Panc1 (cell line): ENCODE data around the gene AIRE. TPM values are rescaled to one million over a fixed set of nuclear protein-coding genes. Genes with fewer than 3 reads are reported as not detected.

ENCODE experiments used
- ATAC-seq: fragments of 200-7000 bp; cut with Tn5 transposase; 2 replicates; pipeline ENCODE4 v1.9.1; 2020; ENCODE audit warnings: mild to moderate bottlenecking, moderate library complexity
- BruUV-seq: library from RNA; stranded (reverse); fragments of 400-500 nt; replicated peaks from 2 replicates; lab custom pipeline; 2021; lab: Mats Ljungman, UMichigan
- CTCF ChIA-PET: fragments of 300-600 bp; sonication (Branson Sonifier 250); formaldehyde crosslinking; loops from one replicate; lab custom pipeline; 2022; ENCODE audit warnings: antibody characterized with exemption; lab: Charles Lee
- POLR2A ChIA-PET: fragments of 300-600 bp; sonication (Branson Sonifier 250); formaldehyde crosslinking; loops from one replicate; lab custom pipeline; 2022; ENCODE audit warnings: antibody characterized with exemption; lab: Charles Lee
- DNase-seq: peaks from one replicate; pipeline ENCODE4 v3.0.0-alpha.2; 2010; ENCODE audit warnings: low read depth, low spot score
- H3K27ac ChIP-seq: 2 replicates; pipeline ENCODE4 v1.5.1; 2011; ENCODE audit warnings: mild to moderate bottlenecking, low read length, inconsistent platforms
- H3K27me3 ChIP-seq: fragments of 200-500 bp; sonication (Bioruptor generic); 2 replicates; pipeline ENCODE4 v1.6.0; 2014; ENCODE audit warnings: low read length, inconsistent platforms; ENCODE audit not compliant: control insufficient read depth, insufficient read depth
- H3K36me3 ChIP-seq: fragments of 200-500 bp; sonication (Bioruptor generic); 2 replicates; pipeline ENCODE4 v1.5.1; 2014; ENCODE audit warnings: inconsistent platforms, mild to moderate bottlenecking, low read length, moderate library complexity; ENCODE audit not compliant: control insufficient read depth, insufficient read depth
- H3K4me1 ChIP-seq: 2 replicates; pipeline ENCODE4 v1.5.1; 2011; ENCODE audit warnings: inconsistent platforms, mild to moderate bottlenecking, low read length, moderate library complexity; ENCODE audit not compliant: control insufficient read depth, insufficient read depth
- H3K4me3 ChIP-seq, 2 experiments: 2 replicates each; pipeline ENCODE4 v1.5.1; 2011 to 2012; ENCODE audit warnings: low read depth in 2 of 2, low read length in 2 of 2, mild to moderate bottlenecking in 2 of 2, inconsistent platforms in 1 of 2, moderate library complexity in 1 of 2
- H3K9me3 ChIP-seq: fragments of 200-500 bp; sonication (Bioruptor generic); 2 replicates; pipeline ENCODE4 v1.5.1; 2014; ENCODE audit warnings: low read depth, mild to moderate bottlenecking, inconsistent platforms, low read length, moderate library complexity; ENCODE audit not compliant: control insufficient read depth, insufficient read depth
- POLR2AphosphoS5 ChIP-seq: IDR thresholded peaks from 2 replicates; pipeline ENCODE4 v1.6.1; 2012; ENCODE audit warnings: mild to moderate bottlenecking, low read depth, low read length, moderate library complexity
- SIN3A ChIP-seq: IDR thresholded peaks from 2 replicates; pipeline ENCODE4 v1.6.1; 2012; ENCODE audit warnings: low read depth, mild to moderate bottlenecking, low read length, moderate library complexity, borderline replicate concordance; ENCODE audit not compliant: insufficient read depth
- TCF7L2 ChIP-seq: IDR thresholded peaks from 2 replicates; pipeline ENCODE4 v1.6.1; 2011; ENCODE audit warnings: mild to moderate bottlenecking, low read depth, low read length, inconsistent platforms
- in situ Hi-C: cut with HindIII; loops from 2 replicates; pipeline ENCODE4 v1.10.0; 2016; ENCODE audit warnings: low sequenced_read_pairs, low pct_unique_long_range_greater_than_20kb
- intact Hi-C: fragments of 100-400 bp; cut with micrococcal nuclease; formaldehyde crosslinking; loops from one replicate; pipeline ENCODE4 v1.10.0; 2022; ENCODE audit not compliant: unreplicated experiment
- total RNA-seq: library from RNA; stranded (reverse); gene quantifications from one replicate; pipeline ENCODE4 v1.2.1, GENCODE V29; 2021; ENCODE audit not compliant: unreplicated experiment
- TF ChIP-seq, protein P1 (sequence below): fragments of 450-650 bp; IDR thresholded peaks from 2 replicates; pipeline ENCODE4 v1.5.1; 2017; ENCODE audit warnings: mild to moderate bottlenecking
- TF ChIP-seq, protein P2 (sequence below), 2 experiments: IDR thresholded peaks; 2 replicates each; pipeline ENCODE4 v1.6.1; 2011 to 2012; ENCODE audit warnings: low read depth in 2 of 2, control low read depth in 1 of 2, low read length in 1 of 2, mild to moderate bottlenecking in 1 of 2, moderate library complexity in 1 of 2; ENCODE audit not compliant: insufficient read depth in 1 of 2

Gene AIRE
- total RNA-seq, 1 experiment from 2014 or later = not detected

DNA sequence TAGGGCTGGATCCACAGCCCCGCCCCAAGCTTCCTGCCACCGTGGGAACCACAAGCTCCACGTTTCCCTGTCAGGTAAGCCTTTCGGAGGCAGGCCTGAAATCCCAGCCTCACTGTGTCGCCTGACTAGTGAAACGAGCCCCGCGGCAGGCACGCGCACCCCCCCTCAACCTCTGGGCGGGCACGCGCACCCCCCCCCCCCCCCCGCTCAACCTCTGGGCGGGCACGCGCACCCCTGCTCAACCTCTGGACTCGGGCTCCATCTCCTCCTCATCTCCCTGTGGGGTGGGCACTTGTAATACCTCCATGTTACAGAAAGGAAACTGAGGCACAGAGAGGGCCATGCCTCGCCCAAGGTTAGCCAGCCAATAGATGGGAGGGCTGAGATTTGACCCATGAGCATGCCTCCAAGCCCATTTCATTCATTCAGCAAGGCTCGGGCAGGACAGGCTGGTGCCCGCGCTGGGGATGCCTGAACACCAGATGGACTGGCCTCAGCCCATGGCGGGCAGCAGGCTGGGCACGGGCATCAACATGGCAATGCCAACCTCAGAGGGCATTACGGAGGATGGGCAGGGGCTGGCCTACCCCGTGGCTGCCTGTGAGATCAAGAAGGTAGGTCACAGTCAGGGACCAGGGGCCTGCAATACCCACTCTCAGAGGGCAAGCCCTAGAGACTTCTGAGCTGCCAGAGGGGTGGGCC lies 48.8 kb downstream of the AIRE start:
- intact Hi-C loops = no loop called here
- no peaks in the 10 kb centered on the region for H3K9me3 ChIP-seq
- ChIA-PET CTCF (no interaction called here), POLR2A (interaction anchor here (0.5 kb wide), 1 partner anchor 16 kb away, joined by 3 read pairs; no protein-coding TSS in a partner anchor)
- no peak overlapping the region for H3K4me3 ChIP-seq
- TF ChIP-seq POLR2AphosphoS5 = no peak
- TF ChIP-seq, protein P1, sequence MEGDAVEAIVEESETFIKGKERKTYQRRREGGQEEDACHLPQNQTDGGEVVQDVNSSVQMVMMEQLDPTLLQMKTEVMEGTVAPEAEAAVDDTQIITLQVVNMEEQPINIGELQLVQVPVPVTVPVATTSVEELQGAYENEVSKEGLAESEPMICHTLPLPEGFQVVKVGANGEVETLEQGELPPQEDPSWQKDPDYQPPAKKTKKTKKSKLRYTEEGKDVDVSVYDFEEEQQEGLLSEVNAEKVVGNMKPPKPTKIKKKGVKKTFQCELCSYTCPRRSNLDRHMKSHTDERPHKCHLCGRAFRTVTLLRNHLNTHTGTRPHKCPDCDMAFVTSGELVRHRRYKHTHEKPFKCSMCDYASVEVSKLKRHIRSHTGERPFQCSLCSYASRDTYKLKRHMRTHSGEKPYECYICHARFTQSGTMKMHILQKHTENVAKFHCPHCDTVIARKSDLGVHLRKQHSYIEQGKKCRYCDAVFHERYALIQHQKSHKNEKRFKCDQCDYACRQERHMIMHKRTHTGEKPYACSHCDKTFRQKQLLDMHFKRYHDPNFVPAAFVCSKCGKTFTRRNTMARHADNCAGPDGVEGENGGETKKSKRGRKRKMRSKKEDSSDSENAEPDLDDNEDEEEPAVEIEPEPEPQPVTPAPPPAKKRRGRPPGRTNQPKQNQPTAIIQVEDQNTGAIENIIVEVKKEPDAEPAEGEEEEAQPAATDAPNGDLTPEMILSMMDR = no peak
- no peak for TF ChIP-seq TCF7L2
- BruUV-seq = no TSS peak
- no peak overlapping the region for H3K27ac ChIP-seq
- no peaks in the 10 kb centered on the region for H3K36me3 ChIP-seq
- H3K4me1 ChIP-seq = no peaks in the 10 kb centered on the region
- DNase-seq = no peak
- no peaks in the 10 kb centered on the region for H3K27me3 ChIP-seq
- in situ Hi-C loops = no loop called here
- no peak for ATAC-seq

DNA sequence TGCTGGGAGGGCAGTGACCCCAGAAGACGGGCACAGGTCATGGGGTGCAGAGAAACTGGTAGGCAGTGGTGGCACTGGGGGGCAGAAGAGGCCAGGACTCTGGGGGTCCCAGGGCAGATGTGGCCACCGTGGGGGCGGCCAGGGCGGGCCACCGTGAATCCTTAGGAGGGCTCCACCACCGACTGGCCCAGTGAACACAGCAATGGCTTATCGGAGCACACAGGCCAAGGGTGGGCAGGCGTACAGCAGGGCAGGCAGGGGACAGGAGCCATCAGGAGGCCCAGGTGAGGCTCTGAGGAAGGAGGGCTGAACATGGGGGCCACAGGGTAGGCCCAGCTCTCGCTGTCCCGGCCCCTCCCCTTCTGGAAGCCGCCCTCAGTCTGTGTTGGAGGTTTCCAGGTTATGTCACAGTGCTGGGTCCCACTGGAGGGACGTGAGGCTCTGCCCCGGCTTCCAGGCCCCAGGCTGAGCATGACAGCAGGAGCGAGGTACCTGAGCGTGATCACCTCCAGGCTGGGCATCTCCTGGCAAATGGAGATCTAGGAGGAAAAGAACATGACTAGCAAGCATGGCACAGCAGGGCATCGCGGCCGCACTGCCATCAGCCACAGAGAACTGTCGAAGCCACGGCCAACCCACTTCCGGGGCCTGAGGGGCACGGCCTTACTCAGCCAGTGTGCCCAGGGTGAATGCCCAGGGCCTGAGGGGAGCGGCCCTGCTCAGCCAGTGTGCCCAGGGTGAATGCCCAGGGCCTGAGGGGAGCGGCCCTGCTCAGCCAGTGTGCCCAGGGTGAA lies 49.8 kb downstream of the AIRE start:
- CTCF ChIA-PET = no interaction called here
- in situ Hi-C loops = no loop called here
- no peak for ATAC-seq

More for the DNA sequence above, 49.8 kb downstream of the AIRE start:
- no peak overlapping the region for H3K4me3 ChIP-seq
- no peaks in the 10 kb centered on the region for H3K9me3 ChIP-seq
- no peak overlapping the region for H3K27ac ChIP-seq
- POLR2A ChIA-PET = no interaction called here
- TF ChIP-seq SIN3A = no peak
- no peak for TF ChIP-seq POLR2AphosphoS5
- TF ChIP-seq, protein P2, sequence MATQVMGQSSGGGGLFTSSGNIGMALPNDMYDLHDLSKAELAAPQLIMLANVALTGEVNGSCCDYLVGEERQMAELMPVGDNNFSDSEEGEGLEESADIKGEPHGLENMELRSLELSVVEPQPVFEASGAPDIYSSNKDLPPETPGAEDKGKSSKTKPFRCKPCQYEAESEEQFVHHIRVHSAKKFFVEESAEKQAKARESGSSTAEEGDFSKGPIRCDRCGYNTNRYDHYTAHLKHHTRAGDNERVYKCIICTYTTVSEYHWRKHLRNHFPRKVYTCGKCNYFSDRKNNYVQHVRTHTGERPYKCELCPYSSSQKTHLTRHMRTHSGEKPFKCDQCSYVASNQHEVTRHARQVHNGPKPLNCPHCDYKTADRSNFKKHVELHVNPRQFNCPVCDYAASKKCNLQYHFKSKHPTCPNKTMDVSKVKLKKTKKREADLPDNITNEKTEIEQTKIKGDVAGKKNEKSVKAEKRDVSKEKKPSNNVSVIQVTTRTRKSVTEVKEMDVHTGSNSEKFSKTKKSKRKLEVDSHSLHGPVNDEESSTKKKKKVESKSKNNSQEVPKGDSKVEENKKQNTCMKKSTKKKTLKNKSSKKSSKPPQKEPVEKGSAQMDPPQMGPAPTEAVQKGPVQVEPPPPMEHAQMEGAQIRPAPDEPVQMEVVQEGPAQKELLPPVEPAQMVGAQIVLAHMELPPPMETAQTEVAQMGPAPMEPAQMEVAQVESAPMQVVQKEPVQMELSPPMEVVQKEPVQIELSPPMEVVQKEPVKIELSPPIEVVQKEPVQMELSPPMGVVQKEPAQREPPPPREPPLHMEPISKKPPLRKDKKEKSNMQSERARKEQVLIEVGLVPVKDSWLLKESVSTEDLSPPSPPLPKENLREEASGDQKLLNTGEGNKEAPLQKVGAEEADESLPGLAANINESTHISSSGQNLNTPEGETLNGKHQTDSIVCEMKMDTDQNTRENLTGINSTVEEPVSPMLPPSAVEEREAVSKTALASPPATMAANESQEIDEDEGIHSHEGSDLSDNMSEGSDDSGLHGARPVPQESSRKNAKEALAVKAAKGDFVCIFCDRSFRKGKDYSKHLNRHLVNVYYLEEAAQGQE (IDR thresholded peaks at IDR 0.05; ENCODE audit: insufficient read depth in 1 of 2, low read depth in 2 of 2, low read length in 1 of 2) = no peak
- TF ChIP-seq, protein P1 = no peak
- no peak for TF ChIP-seq TCF7L2
- BruUV-seq = no TSS peak
- DNase-seq = no peak
- no peaks in the 10 kb centered on the region for H3K36me3 ChIP-seq
- H3K4me1 ChIP-seq = peaks cover 3% of the 10 kb centered on the region; the same call in 1 of the 2 replicates
- intact Hi-C loops = no loop called here
- H3K27me3 ChIP-seq = no peaks in the 10 kb centered on the region
